GM13977 (cell line): ENCODE measurements around the gene TSPAN11.

Source experiments
- DNase-seq: peaks from one replicate; pipeline ENCODE4 v3.0.0; 2012; ENCODE audit warnings: low spot score
- in situ Hi-C: fragments of 300-500 bp; cut with MboI; formaldehyde crosslinking; loops from one replicate; pipeline ENCODE4 v1.12.0; 2022; ENCODE audit warnings: low sequenced_read_pairs, low pct_unique_long_range_greater_than_20kb, mixed read lengths, inconsistent platforms; ENCODE audit not compliant: unreplicated experiment
- TF ChIP-seq, protein P1 (sequence below): IDR thresholded peaks from 2 replicates; pipeline ENCODE4 v1.5.1; 2012; ENCODE audit warnings: mild to moderate bottlenecking, control low read depth; ENCODE audit not compliant: insufficient read depth; ENCODE audit errors: extremely low read depth, missing control alignments

The TSPAN11 gene

DNA sequence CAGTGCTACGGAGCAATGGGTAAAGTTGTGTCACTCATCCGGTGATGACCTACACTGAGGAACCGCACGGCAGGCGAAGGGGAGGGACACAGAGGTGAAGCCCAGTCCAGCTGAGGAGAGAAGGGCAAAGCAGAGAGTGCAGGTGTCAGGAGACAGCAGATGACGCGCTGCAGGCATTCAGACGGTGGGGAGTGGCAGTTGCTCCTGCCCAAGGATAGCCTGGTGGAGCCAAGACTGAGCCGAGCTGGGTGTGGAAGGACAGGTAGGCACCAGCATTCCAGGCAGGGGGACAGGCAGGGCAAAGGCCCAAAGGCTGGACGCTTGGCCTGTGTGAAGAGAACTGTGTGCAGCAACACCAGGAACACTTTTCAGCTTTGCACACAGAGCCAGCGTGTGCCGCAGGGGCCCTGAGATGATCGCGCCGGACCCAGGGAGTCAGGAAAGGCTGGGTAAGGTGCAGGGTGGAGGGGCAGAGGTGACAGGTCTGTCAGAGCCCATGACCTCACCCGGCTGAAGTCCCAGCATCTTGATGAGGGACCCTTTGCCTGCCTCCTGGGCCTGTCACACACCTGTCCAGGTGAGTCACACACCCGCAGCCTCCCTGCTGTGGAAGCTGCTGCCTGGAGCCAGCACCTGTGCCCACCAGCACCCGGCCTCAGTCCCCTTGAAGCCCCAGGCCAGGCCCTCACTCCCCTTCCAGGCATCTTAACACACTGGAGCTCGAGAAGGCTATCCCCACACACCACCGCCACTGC, 48.4 kb downstream of the TSPAN11 start:
- in situ Hi-C loops = no loop called here
- TF ChIP-seq, protein P1, sequence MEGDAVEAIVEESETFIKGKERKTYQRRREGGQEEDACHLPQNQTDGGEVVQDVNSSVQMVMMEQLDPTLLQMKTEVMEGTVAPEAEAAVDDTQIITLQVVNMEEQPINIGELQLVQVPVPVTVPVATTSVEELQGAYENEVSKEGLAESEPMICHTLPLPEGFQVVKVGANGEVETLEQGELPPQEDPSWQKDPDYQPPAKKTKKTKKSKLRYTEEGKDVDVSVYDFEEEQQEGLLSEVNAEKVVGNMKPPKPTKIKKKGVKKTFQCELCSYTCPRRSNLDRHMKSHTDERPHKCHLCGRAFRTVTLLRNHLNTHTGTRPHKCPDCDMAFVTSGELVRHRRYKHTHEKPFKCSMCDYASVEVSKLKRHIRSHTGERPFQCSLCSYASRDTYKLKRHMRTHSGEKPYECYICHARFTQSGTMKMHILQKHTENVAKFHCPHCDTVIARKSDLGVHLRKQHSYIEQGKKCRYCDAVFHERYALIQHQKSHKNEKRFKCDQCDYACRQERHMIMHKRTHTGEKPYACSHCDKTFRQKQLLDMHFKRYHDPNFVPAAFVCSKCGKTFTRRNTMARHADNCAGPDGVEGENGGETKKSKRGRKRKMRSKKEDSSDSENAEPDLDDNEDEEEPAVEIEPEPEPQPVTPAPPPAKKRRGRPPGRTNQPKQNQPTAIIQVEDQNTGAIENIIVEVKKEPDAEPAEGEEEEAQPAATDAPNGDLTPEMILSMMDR = no peak
- no peak for DNase-seq

DNA sequence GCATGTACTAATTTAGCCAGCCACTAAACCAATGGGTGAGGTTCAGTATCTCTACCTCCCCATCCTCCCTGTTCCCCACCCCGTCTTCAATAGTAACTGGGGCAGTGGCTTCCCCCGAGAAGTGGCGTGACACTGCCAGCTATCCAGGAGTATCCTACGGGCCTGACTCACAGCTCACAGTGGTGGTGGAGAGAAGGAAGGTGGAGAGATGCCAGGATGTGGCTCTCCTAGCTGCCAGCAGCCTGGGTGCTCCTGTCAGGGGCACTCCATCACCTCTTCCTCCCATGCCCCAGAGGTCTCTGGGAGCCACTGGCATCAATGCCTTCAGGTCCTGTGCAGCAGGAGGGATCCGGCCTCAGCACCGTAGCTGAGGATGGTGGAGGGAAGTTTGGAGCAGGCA, 49.0 kb downstream of the TSPAN11 start:
- TF ChIP-seq, protein P1 = no peak
- DNase-seq = no peak
- in situ Hi-C loops = no loop called here

DNA sequence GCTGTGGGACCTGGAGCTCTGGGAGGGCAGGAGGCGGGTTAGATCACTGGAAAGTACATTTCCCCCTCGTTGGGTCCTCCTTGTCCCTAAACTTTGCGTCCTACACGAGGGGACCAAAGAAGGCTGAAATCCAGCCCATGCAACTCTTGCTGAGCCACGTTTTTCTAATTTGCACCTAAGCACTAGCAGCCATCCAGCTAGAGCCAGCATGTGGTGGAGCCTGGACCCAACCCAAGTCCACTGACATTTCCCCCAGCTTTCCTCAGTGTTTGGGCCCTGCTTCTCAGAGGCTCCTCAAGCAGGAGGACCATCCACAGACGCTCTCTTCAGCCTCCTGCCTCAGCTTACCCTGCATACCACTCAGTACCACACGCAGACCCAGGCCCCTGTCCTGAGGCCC, 49.7 kb downstream of the TSPAN11 start:
- in situ Hi-C loops = no loop called here
- TF ChIP-seq, protein P1 = no peak
- no peak for DNase-seq

DNA sequence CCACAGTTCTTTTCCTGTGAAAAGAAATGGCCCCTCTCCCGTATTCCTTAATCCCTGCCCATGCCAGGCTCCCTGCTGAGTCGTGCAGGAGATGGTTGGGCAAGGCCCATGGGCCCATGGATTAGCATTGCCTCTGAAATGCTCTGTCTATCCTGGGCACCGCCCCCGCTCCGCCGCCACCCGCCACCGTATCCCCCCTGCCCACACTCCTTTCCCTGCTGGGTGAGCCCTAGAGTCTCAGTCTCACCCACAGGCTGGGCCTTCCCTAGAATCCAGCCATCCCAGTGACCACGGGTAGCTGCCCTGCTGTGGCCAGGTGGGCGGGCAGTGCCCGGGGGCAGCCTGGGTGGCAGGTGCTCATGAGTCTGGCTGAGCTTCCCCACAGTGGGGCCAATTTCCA, 50.6 kb downstream of the TSPAN11 start:
- in situ Hi-C loops = no loop called here
- TF ChIP-seq, protein P1 = no peak
- DNase-seq = no peak

DNA sequence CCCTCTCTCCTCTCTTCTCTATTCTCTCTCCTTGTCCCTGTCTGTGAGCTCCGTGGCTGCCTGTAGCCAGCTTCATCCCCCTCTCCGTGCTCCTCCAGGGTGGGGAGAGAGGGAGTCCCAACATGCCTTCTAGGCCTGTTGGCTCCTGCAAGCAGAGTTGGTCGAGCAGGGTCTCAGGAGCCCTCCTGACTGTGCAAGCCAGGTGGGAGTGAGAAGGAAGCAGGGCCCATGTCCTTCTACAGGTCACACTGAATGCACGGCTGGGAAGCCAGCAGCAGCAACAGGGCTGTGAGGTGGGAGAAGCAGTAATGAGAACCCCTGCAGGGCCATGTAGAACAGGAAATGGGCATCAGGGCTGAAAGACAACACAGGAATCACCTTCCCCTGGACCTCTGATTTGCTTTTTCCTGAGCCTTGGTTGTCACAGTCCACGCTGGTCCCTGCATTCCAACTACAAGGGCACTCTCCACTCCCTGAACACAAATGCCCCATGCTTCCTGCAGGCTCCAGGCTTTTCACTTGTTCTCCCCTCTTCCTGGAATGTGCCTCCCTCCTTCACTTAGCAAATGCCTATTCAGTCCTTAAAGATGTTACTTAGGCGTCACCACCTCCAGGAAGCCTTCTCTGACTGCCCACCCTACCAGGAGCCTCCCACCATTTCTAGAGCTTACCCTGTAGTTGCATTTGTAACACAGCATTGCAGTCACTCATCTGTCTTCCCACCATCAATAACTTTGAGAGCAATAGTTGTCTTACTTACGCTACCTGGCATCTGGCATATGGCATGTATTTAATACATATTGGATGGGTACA, 51.2 kb downstream of the TSPAN11 start:
- no peak for DNase-seq
- in situ Hi-C loops = no loop called here
- TF ChIP-seq, protein P1 = no peak

DNA sequence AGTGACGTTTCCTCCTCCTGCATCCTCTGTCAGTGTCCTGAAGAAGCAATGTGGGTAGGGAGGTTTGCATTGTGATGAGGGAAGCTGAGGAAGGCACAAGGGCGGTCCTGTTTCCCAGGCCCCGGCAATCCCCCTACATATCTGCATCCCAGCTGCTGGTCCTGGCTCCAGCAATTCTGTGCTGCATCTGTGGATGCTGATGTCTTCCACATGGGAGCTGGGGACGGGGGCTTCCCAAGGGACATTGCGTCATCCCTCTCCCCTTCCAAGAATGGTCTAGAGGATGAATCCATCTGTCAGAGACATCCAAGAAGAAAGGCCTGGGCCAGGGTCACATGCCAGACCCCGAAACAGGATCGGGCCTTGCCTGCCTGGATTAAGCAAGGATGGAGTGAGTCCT, 52.1 kb downstream of the TSPAN11 start:
- in situ Hi-C loops = no loop called here
- DNase-seq = no peak
- TF ChIP-seq, protein P1 = no peak
